RCC 7860 (cell line): ENCODE data around the gene TEX2.

Experiments used
- DNase-seq: peaks from one replicate; pipeline ENCODE4 v3.0.0-alpha.2; 2015; ENCODE audit warnings: low spot score
- FAIRE-seq: peaks from 2 replicates; lab custom pipeline; 2012; peaks lifted over from hg19 to GRCh38; lab: Jason Lieb, UNC

Gene TEX2

GRCh38 chr17:64148699-64149098 lies 114.4 kb downstream of the TEX2 start:
- DNase-seq, result peak; percentile 19
- FAIRE-seq, result no peak

- DNase-seq, result peak; percentile 7
- FAIRE-seq, result no peak
Measured at GRCh38 chr17:64148017-64148631, 114.9 kb downstream of the TEX2 start.

DNA sequence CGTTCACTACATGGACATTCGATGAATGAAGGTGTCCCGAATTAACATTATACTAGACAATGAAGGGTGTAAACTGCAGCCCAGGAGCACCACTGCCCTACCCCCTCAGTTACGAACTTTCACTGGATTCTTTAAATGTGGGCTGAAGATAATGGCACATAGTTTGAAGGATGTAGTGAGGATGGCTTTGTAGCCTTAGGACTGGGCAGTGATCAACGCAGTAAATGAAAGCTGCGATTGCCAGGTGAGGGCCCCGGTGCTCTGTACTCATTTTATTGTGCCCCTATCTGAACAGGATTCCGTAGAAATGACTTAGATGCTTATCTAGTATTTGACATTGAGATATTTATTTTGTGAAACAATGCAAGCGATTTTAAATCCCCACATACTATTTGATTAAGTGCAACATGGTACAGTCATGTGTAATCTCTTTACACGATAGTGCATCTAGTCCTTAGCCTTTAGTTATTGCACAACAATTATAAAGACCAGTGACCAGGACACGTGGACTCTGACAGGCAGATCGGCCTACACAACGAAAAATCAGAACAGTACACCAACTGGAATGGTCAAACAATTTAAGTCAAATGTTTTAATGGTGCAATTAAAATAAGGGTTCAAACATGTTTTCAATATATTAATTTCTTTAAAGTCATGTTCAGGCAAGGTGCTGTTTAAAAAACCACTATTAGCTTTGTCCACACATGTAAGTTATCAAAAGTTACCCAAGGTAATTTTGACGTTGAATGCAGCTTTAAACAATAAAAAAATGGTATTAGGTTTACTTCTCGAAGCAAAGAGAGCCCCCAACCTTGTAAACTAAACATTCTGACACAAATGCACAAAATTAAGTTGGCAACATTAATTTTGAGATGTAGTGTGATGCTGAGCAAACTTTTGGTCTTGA lies 115.7 kb downstream of the TEX2 start:
- DNase-seq, result peak; percentile 9
- FAIRE-seq, result no peak

DNA sequence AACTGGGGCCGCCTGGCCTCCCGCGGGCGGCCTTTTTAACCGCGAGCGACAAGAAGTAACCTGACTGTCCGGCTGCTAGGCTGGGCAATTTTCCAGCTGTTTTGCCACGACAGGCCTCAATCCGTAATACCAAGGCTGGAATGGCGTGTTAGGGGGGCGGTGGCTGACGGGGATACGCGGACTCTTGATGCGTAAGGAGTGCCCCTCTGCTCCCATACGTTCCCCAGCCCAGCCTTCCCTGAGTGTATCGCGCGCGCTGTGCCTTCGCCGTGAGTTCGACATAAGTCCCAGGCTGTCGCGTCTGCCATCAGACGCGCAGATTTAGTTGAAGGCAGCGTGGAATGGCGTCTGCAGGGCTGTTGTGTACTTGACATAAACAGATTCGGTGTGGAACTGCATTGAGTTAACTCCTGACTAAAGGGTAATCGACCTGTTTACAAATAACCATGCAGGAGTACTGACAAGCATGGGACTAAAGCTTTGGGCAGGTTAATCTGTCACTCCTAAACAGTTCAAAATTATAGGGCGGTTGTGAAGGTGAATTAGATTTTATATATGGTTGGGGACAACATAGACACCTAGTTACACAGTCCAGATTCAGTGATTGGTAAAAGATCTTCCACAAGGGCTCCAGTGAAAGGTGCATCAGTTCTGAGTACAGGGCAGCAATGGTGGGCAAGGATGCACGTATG lies 116.5 kb downstream of the TEX2 start:
- DNase-seq, result peak; percentile 26
- FAIRE-seq, result no peak

GRCh38 chr17:64145751-64146417 lies 117.2 kb downstream of the TEX2 start:
- DNase-seq (peak; percentile 100), FAIRE-seq (peak; percentile 85)

DNA sequence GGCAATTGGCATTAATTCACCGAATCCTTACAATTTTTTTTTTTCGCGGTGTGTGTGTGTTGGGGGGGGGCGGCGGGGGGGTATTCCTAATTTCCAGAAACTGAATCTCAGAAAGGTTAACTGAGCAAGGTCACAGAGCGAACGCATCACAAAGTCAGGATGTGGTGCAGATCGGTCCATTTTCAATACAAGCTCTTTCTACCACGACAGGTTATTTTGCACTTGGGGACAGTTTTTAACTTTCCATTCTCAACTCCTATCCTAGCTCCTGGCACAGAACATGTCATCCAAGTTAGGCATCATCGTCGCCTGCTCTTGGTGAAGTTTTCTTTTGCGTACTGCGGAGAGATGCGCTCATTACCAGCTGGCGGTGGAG lies 117.7 kb downstream of the TEX2 start:
- FAIRE-seq (no peak), DNase-seq (no peak)

- FAIRE-seq, result no peak
- DNase-seq, result no peak
Measured at GRCh38 chr17:64139542-64139941, 123.5 kb downstream of the TEX2 start.

GRCh38 chr17:64138441-64138840 lies 124.6 kb downstream of the TEX2 start:
- no peak for DNase-seq
- FAIRE-seq, result no peak

- DNase-seq (no peak), FAIRE-seq (no peak)
Measured at GRCh38 chr17:64135000-64135399, 128.1 kb downstream of the TEX2 start.

GRCh38 chr17:64134216-64134970 lies 128.7 kb downstream of the TEX2 start:
- FAIRE-seq (no peak), DNase-seq (no peak)

GRCh38 chr17:64133546-64134215 lies 129.4 kb downstream of the TEX2 start:
- DNase-seq, result peak; percentile 54
- FAIRE-seq, result peak; percentile 63

- no peak for DNase-seq
- no peak for FAIRE-seq
Measured at GRCh38 chr17:64131606-64132270, 131.3 kb downstream of the TEX2 start.

DNA sequence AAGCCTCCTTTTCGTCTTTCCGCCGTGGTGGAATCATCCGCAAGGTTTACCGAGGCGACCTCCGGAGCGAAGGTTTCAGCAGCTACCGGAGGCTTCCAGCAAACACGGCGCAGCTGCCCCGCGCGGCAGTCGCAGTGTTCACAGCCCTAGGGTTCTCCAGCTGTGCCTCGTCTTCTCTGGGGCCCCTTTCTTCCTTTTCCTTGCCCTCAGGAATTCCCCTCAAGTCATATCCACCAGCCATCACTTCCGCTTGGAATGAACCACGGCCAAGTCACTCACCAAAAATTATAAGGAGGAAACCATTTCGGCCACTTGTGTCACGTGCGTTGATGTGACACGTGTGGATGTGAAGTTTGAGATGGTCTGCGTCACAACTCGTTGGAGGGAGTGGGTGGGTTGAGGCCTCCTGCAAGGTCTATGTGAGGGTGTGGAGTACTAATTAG lies 132.5 kb downstream of the TEX2 start:
- no peak for FAIRE-seq

DNA sequence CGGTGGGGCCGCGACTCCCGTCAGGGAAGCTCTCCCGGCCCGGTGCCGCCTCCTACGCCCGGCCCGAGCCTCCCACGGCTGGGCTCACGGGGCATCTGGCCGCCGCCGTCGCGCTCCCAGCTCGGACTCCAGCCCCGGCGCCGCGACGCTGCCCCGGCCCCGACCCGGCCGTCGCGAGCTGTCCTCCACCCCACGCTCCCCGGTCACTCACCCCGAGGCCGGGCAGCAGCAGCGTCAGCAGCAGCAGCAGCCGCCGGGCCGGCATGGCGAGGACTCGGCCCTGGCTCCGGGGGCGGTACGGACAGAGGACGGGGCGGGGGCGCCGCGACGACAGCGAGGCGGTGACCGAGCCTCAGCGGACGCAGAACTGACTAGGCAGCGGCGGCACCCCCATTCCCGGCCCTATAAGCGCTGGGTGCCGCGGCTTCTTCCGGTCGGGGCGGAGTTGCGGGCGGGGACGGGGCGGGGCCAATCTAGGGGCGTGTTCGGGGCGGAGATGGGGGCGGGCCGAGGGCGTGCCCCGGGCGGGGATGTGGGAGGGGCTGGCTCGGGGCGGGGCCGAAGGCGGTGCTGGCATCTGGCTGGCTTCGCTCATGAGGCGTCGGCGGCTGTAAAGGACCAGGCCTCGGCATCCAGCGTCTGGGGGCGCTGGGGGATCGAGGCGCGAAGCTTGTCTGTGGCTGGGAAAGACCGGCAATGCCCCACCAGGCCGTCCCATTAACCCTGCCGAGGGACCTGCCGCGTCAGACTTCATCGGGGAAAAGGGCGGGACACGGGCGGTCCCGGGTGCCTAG lies 133.1 kb downstream of the TEX2 start, which contains the start of gene ERN1:
TSS of gene ERN1 (minus strand) at position 380 of the 794 bp plus-strand sequence. CDS start at position 265, 115 bp downstream.
- DNase-seq, result peak; percentile 87
- no peak for FAIRE-seq

More for the DNA sequence above, 132.5 kb downstream of the TEX2 start:
- no peak for DNase-seq

DNA sequence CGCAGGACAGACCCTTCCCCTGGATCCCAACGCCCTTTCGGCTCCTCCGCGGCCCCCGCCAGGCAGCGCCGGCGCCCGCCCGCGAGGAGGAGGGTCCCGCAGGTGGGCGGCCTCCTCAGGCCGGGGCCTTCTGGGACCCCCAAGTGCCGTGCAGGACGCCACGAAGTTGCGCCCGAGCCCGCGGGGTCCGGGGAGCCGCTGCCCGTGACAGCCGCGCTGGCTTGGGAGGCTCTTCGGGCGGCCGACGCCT lies 133.6 kb downstream of the TEX2 start:
- DNase-seq (no peak), FAIRE-seq (no peak)

- peak; percentile 30 for DNase-seq
- no peak for FAIRE-seq
Measured at GRCh38 chr17:64128787-64129514, 134.1 kb downstream of the TEX2 start.

DNA sequence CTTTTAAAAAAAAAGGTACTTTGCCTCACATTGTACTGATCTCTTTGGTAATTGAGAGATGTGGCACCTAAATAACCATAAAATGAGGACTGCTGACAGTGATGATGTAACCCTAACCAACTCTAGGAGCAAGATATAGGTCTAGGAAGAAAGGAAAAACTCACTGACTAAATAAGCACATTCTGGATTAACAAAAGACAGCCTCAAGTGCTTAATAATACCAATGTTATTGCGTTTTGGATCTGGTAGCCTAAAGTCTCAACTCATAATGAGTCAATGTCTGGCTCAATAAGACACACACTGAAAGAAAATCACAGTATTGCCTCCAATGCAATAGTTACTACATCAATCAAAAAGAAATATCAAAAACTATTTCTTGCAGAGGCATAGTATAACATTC lies 136.1 kb downstream of the TEX2 start:
- FAIRE-seq (no peak), DNase-seq (no peak)

- no peak for DNase-seq
- no peak for FAIRE-seq
Measured at GRCh38 chr17:64125937-64126336, 137.1 kb downstream of the TEX2 start.
